ENCODE measurements around the gene SLC27A1. TPM values are rescaled to one million over a fixed set of nuclear protein-coding genes. Genes with fewer than 3 reads are reported as not detected.

Gene SLC27A1
- total and polyA plus RNA-seq, 10 of the 15 experiments (the other 5 are each of a cell fraction or from before 2014, with no cell fraction given), result 0.11 to 2.3 (median 1.2) TPM

DNA sequence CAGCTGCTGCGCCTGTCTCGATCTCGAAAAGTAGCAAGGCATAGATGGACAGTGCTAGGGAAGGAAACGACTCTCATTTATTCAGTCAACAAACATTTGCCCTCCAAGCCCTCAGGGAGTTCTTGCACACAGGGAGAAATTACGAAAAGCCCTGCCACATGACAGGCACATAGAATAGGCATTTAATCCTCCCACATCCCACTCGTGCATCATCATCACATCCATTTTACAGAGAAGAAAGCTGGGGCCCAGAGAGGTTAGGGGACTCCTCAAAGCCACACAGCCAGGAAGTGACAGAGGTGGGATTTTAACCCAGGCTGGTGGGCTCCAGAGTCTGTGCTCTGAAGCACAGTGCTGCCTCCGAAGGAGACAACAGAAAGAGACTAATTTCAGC lies 33.5 kb upstream of the SLC27A1 start:
- H3K9ac ChIP-seq (ENCODE audit: control insufficient read depth, insufficient read depth, low read length), result no peak overlapping the region
- H3K27me3 ChIP-seq (replicated peaks in 1 of 2; ENCODE audit: control insufficient read depth in 2 of 2, insufficient read depth in 2 of 2, low read length in 1 of 2), result no peaks in the 10 kb centered on the region
- H4K20me1 ChIP-seq (ENCODE audit: control insufficient read depth, insufficient read depth), result no peaks in the 10 kb centered on the region
- H2AFZ ChIP-seq (ENCODE audit: control insufficient read depth, low read depth, low read length), result no peak overlapping the region
- TF ChIP-seq TAF1 (IDR thresholded peaks at IDR 0.05; ENCODE audit: borderline replicate concordance, low read depth, low read length), result no peak
- TF ChIP-seq ZNF207 (IDR thresholded peaks at IDR 0.05; ENCODE audit: borderline replicate concordance), result no peak
- TF ChIP-seq BCL11A (IDR thresholded peaks at IDR 0.05; ENCODE audit: low read depth, low read length), result no peak
- no peak for TF ChIP-seq RCOR1 (conservative IDR thresholded peaks at IDR 0.05; ENCODE audit: low read depth, low read length)
- TF ChIP-seq RB1 (IDR thresholded peaks at IDR 0.05; ENCODE audit: borderline replicate concordance), result no peak
- TF ChIP-seq SRF (IDR thresholded peaks at IDR 0.05; ENCODE audit: low read depth in 2 of 2, low read length in 2 of 2), result no peak
- TF ChIP-seq, protein P1, sequence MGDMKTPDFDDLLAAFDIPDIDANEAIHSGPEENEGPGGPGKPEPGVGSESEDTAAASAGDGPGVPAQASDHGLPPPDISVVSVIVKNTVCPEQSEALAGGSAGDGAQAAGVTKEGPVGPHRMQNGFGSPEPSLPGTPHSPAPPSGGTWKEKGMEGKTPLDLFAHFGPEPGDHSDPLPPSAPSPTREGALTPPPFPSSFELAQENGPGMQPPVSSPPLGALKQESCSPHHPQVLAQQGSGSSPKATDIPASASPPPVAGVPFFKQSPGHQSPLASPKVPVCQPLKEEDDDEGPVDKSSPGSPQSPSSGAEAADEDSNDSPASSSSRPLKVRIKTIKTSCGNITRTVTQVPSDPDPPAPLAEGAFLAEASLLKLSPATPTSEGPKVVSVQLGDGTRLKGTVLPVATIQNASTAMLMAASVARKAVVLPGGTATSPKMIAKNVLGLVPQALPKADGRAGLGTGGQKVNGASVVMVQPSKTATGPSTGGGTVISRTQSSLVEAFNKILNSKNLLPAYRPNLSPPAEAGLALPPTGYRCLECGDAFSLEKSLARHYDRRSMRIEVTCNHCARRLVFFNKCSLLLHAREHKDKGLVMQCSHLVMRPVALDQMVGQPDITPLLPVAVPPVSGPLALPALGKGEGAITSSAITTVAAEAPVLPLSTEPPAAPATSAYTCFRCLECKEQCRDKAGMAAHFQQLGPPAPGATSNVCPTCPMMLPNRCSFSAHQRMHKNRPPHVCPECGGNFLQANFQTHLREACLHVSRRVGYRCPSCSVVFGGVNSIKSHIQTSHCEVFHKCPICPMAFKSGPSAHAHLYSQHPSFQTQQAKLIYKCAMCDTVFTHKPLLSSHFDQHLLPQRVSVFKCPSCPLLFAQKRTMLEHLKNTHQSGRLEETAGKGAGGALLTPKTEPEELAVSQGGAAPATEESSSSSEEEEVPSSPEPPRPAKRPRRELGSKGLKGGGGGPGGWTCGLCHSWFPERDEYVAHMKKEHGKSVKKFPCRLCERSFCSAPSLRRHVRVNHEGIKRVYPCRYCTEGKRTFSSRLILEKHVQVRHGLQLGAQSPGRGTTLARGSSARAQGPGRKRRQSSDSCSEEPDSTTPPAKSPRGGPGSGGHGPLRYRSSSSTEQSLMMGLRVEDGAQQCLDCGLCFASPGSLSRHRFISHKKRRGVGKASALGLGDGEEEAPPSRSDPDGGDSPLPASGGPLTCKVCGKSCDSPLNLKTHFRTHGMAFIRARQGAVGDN (IDR thresholded peaks at IDR 0.05), result no peak
- no peak for TF ChIP-seq FOS (IDR thresholded peaks at IDR 0.05; ENCODE audit: borderline replicate concordance, extremely low read depth, insufficient read length)
- WGBS (ENCODE audit: insufficient coverage, insufficient replicate concordance, low lambda C conversion rate, missing lambda C conversion rate), result 55% methylated on average over 7 of the region's 7 CpGs
- no peaks in the 10 kb centered on the region; the same call in 2 of the 3 replicates for H3K9me3 ChIP-seq (replicated peaks; ENCODE audit: control insufficient read depth, insufficient read depth, low read length)
- in situ Hi-C loops (cut with MboI), result no loop called here
- intact Hi-C loops (cut with micrococcal nuclease; ENCODE audit: unreplicated experiment), result no loop called here
- DNase-seq (ENCODE audit: low read depth, low spot score) (no peak), FAIRE-seq (no peak), ATAC-seq (no peak)
- H3K4me2 ChIP-seq (ENCODE audit: control insufficient read depth, insufficient read depth), result no peak overlapping the region
- no peaks in the 10 kb centered on the region for H3K79me2 ChIP-seq (ENCODE audit: control insufficient read depth, insufficient read depth, low read length)
- no peaks in the 10 kb centered on the region for H3K36me3 ChIP-seq (ENCODE audit: control insufficient read depth in 2 of 2, insufficient read depth in 2 of 2, low read length in 1 of 2)
- H3K4me1 ChIP-seq (ENCODE audit: control insufficient read depth, insufficient read depth, low read length), result no peaks in the 10 kb centered on the region
- ChIA-PET POLR2A (no interaction called here), RAD21 (ENCODE audit: unreplicated experiment) (no interaction called here), CTCF (interaction anchor here (0.9 kb wide), 1 partner anchor 9 kb away, joined by 3 read pairs; no protein-coding TSS in a partner anchor), SMC1A (ENCODE audit: uncharacterized antibody, unreplicated experiment) (interaction anchor here (0.6 kb wide), 1 partner anchor 58 kb away, joined by 4 read pairs; no protein-coding TSS in a partner anchor)
- H3K27ac ChIP-seq (ENCODE audit: control insufficient read depth, insufficient read depth), result no peak overlapping the region
- no TSS peak for BruUV-seq (replicated peaks)
- H3K4me3 ChIP-seq, result no peak overlapping the region
